Measurements from ENCODE around the gene AP1M1.

The AP1M1 gene

GRCh38 chr19:16228637-16229321 is 31.1 kb downstream of the AP1M1 start:
- Histone ChIP-seq H3K27ac (ENCODE audit: low read length) (no peak overlapping the region), H3K4me2 (ENCODE audit: low read length) (no peak overlapping the region), H3K9me3 (ENCODE audit: insufficient read depth, low read length) (no peaks in the 10 kb centered on the region), H3K27me3 (ENCODE audit: low read depth, low read length) (no peaks in the 10 kb centered on the region), H3K9ac (ENCODE audit: low read length) (no peak overlapping the region), H3K4me1 (ENCODE audit: low read length) (peaks cover 8% of the 10 kb centered on the region), H2AFZ (ENCODE audit: low read depth, low read length) (no peak overlapping the region), H3K79me2 (ENCODE audit: low read length) (no peaks in the 10 kb centered on the region), H3K4me3 (ENCODE audit: low read length) (no peak overlapping the region), H4K20me1 (ENCODE audit: insufficient read depth, low read length) (no peaks in the 10 kb centered on the region), H3K36me3 (replicated peaks; ENCODE audit: low read depth, low read length) (peaks cover 83% of the 10 kb centered on the region)
- TF ChIP-seq EZH2phosphoT487 (IDR thresholded peaks at IDR 0.05; ENCODE audit: low read depth) = no peak
- TF ChIP-seq, protein P1, sequence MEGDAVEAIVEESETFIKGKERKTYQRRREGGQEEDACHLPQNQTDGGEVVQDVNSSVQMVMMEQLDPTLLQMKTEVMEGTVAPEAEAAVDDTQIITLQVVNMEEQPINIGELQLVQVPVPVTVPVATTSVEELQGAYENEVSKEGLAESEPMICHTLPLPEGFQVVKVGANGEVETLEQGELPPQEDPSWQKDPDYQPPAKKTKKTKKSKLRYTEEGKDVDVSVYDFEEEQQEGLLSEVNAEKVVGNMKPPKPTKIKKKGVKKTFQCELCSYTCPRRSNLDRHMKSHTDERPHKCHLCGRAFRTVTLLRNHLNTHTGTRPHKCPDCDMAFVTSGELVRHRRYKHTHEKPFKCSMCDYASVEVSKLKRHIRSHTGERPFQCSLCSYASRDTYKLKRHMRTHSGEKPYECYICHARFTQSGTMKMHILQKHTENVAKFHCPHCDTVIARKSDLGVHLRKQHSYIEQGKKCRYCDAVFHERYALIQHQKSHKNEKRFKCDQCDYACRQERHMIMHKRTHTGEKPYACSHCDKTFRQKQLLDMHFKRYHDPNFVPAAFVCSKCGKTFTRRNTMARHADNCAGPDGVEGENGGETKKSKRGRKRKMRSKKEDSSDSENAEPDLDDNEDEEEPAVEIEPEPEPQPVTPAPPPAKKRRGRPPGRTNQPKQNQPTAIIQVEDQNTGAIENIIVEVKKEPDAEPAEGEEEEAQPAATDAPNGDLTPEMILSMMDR (IDR thresholded peaks at IDR 0.05; ENCODE audit: low read depth, low read length) = no peak

DNA sequence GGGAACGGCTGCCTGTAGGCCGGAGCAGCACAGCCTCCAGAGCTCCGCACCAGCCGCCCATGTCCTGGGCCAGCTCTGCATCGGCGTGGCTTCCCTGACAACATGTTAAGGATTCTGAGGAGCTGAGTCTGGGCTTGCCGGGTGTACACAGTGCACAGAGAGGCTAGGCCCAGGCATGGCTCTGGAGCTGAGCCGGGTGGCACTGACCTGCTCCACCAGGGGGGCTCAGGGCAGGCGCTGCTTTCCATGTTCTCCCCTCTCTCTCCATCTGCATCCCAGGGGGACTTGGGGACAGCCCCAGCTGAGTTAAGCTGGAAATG is 31.6 kb downstream of the AP1M1 start:
- no peak for TF ChIP-seq EZH2phosphoT487 (IDR thresholded peaks at IDR 0.05; ENCODE audit: low read depth)
- TF ChIP-seq, protein P1 (IDR thresholded peaks at IDR 0.05; ENCODE audit: low read depth, low read length) = no peak
- H4K20me1 ChIP-seq (ENCODE audit: insufficient read depth, low read length) = no peaks in the 10 kb centered on the region
- no peak overlapping the region for H3K4me3 ChIP-seq (ENCODE audit: low read length)
- H3K4me2 ChIP-seq (ENCODE audit: low read length) = no peak overlapping the region
- no peak overlapping the region for H3K27ac ChIP-seq (ENCODE audit: low read length)
- no peaks in the 10 kb centered on the region for H3K9me3 ChIP-seq (ENCODE audit: insufficient read depth, low read length)
- no peak overlapping the region for H3K9ac ChIP-seq (ENCODE audit: low read length)
- H3K36me3 ChIP-seq (replicated peaks; ENCODE audit: low read depth, low read length) = peaks cover 82% of the 10 kb centered on the region
- no peak overlapping the region for H2AFZ ChIP-seq (ENCODE audit: low read depth, low read length)
- H3K27me3 ChIP-seq (ENCODE audit: low read depth, low read length) = no peaks in the 10 kb centered on the region
- H3K79me2 ChIP-seq (ENCODE audit: low read length) = no peaks in the 10 kb centered on the region
- peaks cover 8% of the 10 kb centered on the region for H3K4me1 ChIP-seq (ENCODE audit: low read length)

DNA sequence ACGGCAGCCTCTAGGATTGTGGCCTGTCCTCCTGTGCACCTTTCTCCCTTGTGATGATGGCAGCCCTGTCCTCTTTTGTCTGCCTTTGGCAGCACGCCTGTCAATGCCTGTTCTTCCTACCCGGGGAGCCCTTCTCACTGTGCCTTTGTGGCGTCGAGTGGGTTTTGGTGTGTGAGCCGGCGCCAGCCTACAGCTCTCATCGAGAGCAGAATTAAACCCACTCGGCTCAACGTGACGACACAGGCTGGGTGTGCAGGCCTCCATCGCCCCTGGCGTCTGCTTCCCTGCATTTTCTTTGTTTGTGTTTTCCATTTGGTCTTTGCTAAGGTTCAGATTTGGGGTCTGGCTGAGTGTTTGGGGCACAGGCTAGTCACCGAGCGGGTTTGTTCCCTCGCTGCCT is 34.4 kb downstream of the AP1M1 start:
- Histone ChIP-seq H3K4me3 (ENCODE audit: low read length) (no peak overlapping the region), H3K4me2 (ENCODE audit: low read length) (no peak overlapping the region), H3K79me2 (ENCODE audit: low read length) (no peaks in the 10 kb centered on the region), H3K27me3 (ENCODE audit: low read depth, low read length) (no peaks in the 10 kb centered on the region), H3K9ac (ENCODE audit: low read length) (no peak overlapping the region), H2AFZ (ENCODE audit: low read depth, low read length) (no peak overlapping the region), H3K4me1 (ENCODE audit: low read length) (peaks cover 8% of the 10 kb centered on the region), H3K27ac (ENCODE audit: low read length) (no peak overlapping the region), H3K9me3 (ENCODE audit: insufficient read depth, low read length) (no peaks in the 10 kb centered on the region), H3K36me3 (replicated peaks; ENCODE audit: low read depth, low read length) (peaks cover 85% of the 10 kb centered on the region), H4K20me1 (ENCODE audit: insufficient read depth, low read length) (0 out of 2 replicates have a peak, but pooled peaks cover 4% of the 10 kb centered on the region)
- TF ChIP-seq EZH2phosphoT487 (IDR thresholded peaks at IDR 0.05; ENCODE audit: low read depth) = no peak
- TF ChIP-seq, protein P1 (IDR thresholded peaks at IDR 0.05; ENCODE audit: low read depth, low read length) = no peak

GRCh38 chr19:16232568-16232967 is 34.9 kb downstream of the AP1M1 start:
- Histone ChIP-seq H3K36me3 (replicated peaks; ENCODE audit: low read depth, low read length) (peaks cover 81% of the 10 kb centered on the region), H3K4me1 (ENCODE audit: low read length) (peaks cover 8% of the 10 kb centered on the region), H3K27ac (ENCODE audit: low read length) (no peak overlapping the region), H4K20me1 (ENCODE audit: insufficient read depth, low read length) (0 out of 2 replicates have a peak, but pooled peaks cover 4% of the 10 kb centered on the region), H3K4me2 (ENCODE audit: low read length) (no peak overlapping the region), H2AFZ (ENCODE audit: low read depth, low read length) (no peak overlapping the region), H3K79me2 (ENCODE audit: low read length) (no peaks in the 10 kb centered on the region), H3K9me3 (ENCODE audit: insufficient read depth, low read length) (no peaks in the 10 kb centered on the region), H3K9ac (ENCODE audit: low read length) (no peak overlapping the region), H3K4me3 (ENCODE audit: low read length) (no peak overlapping the region), H3K27me3 (ENCODE audit: low read depth, low read length) (no peaks in the 10 kb centered on the region)
- TF ChIP-seq, protein P1 (IDR thresholded peaks at IDR 0.05; ENCODE audit: low read depth, low read length) = no peak
- TF ChIP-seq EZH2phosphoT487 (IDR thresholded peaks at IDR 0.05; ENCODE audit: low read depth) = no peak

Measured in OCI-LY3 (cell line).